ENCODE measurements around the gene ZFAND3.
A peak's percentile ranks its signal among the peaks of the same experiment; 100 is the strongest.

The ZFAND3 gene

DNA sequence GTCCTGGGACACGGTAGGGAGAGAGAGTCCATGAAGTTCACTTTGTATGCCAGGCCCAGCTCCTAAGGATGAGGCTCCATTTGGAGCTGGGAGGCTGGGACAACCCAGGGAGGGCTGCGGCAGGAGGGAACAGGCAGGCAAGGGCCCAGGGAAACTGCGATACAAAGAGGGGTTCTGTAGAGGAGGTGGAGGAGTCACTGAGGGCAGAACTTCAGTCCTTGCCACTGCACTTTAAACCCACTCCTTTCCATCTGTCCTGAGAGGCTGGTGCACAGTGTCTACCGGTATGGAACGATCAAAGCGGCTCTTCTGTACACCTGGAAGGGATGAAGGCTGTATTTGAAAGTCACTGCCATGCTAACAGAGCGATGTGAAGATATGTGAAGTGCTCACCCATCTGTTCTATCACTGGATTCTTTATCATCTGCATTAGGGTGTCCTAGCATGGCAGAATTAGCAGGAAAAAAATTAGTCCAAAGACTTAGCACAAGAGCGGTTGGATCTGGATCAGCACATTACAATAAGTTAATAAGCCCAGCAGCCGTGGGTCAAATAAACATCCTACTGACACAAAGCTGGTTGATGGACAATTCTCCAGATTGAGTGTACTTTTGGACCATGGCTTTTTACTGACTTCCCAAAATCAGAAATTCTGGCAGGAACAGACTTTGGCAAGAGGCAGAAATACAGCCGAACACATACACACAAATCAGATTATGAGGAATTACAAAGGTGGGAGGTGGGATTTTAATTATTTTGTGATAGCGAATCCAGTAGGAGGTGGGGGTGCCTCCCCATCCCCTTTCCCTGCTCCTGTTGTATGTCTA lies 20.9 kb upstream of the ZFAND3 start:
- DNase-seq = no peak

DNA sequence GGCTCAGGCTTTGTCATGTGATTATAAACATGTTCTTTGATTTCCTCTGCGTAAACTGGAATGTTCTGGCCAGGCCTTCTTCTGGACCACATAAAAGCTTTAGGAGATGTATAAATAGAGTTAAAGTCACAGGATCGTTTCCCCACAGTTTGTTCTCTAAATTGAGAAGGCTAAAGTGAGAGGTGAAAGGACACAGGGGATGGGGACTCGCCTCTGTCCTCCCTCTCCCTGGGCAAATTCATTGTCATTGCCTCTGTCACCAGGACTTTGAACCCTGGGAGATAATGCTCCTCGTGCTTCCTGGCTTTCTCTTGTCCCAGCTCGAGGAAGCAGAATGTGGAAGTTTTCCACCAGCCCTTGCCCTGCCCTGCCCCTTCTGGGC lies 20.3 kb upstream of the ZFAND3 start:
- DNase-seq = no peak

- DNase-seq = no peak
Observed at GRCh38 chr6:37800703-37801604, 18.6 kb upstream of the ZFAND3 start.

DNA sequence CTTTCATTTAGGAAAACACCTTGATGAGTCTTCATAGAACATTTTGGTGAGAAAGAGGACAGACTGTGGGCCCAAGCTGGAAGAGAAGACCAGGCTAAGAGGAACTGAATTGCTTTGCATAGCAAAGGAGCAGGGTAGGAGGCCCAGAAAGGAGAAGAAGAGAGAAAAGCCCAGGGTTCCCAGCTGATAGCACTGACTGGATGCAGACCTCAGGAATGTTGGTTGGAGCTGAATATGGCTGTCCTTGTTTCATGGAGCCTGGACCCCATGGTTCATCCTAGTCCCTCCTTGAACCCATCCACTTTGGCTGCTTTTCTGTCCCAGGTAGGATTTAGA lies 18.0 kb upstream of the ZFAND3 start:
- no peak for DNase-seq

GRCh38 chr6:37802810-37803209 lies 16.7 kb upstream of the ZFAND3 start:
- DNase-seq = no peak

- DNase-seq = no peak
Observed at GRCh38 chr6:37804586-37804985, 14.9 kb upstream of the ZFAND3 start.

- no peak for DNase-seq
Observed at GRCh38 chr6:37806213-37806612, 13.3 kb upstream of the ZFAND3 start.

DNA sequence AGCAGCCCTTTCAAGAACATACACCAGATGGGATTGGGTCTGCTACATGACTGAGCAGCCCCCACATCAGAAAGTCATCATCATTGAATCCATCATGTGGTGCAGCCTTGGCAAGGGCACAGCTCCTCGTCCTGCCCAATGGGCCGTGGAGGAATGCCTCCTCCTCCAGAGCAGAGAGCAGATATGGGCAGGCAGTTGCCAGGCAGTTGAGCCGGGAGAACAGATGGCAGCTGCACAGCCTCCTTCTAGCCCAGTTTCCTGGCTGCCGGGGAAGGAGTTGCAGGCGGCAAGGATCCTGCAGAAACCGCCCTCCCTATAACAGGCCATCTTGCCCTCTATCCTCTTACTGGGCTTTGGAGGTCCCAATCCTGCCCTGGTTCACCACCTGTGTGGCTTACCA lies 11.9 kb upstream of the ZFAND3 start:
- DNase-seq = no peak

DNA sequence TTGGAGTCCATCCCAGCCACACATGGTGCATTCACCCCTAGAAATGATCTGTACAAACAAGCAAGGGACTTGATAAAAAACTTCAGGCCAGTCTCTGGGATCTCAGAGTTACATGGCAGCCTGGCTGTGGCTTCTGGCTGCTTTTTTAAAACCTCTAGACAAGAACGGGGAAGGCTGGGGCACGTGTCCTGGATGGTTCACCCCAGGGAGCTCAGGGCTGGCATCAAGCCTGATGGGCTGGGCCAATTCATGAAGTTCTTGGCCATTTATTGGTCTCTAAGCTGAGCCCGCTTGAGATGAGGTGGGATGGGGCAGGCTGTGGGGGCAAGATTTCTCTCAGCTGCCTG lies 10.4 kb upstream of the ZFAND3 start:
- DNase-seq = no peak

GRCh38 chr6:37812841-37813240 lies 6.7 kb upstream of the ZFAND3 start:
- DNase-seq = no peak

DNA sequence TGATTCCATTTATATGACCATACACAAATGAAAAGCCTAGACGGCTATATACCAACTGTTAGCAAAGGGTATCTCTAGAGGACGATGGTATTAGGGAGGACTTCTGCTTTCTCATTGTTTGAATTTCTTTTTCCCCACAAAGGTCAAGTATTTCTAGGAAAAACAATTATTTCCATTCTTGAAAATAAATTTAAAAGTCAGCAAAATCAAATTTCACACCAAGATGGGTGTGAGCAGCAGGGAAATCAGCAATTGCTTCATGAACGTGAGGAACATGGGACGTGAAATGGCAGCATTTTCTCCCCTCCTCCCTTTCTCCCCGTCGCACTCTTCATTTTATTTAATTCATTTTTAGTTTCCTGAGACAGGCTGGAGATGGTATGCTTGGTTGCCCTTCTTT lies 5.2 kb upstream of the ZFAND3 start:
- no peak for DNase-seq

GRCh38 chr6:37816599-37817375 lies 2.7 kb upstream of the ZFAND3 start:
- DNase-seq = no peak

GRCh38 chr6:37818536-37819176 lies 871 bp upstream of the ZFAND3 start:
- peak; percentile 96 to 97 for DNase-seq

- peak; percentile 67 to 73 for DNase-seq
Observed at GRCh38 chr6:37819802-37820717, 533 bp downstream of the ZFAND3 start.

DNA sequence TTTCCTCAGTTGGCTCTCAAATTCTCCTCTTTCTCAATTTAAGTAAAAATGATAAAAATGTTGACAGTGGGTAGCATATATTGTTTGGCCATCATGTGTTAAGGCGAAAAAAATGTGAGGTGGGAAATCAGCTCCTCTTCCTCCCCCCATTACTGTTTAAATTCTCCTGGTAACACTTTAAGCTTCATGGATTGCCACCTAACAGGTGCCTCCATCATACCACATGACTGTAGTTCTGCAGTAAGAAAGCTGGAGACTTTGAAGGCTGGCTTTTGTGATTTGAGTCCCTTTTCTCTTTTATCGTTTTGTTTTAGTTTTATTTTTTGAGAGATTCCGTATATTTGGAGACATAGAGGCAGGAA lies 1.2 kb downstream of the ZFAND3 start:
- peak in 1 of 2 donors; percentile 25 for DNase-seq

- no peak for DNase-seq
Observed at GRCh38 chr6:37821446-37821845, 1.9 kb downstream of the ZFAND3 start.

DNA sequence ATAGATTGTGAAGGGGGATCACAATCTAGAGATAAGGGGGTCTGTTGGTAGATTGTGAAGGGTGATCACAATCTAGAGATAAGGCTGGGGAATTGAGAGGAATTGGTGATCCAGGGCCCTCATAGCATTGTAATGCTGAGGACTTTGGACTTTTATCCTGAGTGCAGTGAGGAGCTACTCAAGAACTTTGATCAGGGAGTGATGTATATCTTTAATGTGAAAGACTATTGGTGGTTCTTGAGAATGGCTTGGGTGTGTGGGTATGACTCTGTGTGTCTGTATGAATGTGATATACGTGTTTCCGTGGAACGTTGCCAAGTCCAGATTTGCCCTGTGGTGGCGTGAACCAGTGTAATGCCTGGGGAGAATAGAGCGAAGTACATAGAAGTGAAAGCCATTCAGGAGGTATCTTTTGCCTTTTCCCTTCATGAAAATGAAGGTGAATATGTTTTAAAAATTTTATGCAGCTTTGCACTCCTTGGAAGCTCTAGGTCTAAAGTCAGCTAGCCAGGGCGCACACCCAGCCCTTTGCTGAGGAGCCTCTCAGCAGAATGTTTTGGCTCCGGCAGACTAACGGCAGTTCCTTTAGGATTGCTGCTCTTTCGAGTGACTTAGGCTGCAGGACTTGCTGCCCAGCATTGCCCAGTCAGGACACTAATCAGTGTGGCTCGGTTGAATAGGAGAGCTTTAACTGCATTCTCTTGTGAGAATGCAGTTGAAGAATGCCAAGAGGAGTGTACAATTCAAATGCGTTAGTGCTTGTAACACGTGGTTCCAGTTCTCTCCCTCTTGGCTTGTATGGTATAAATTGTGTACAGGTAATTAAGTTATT lies 3.5 kb downstream of the ZFAND3 start:
- peak; percentile 22 to 31 for DNase-seq

DNA sequence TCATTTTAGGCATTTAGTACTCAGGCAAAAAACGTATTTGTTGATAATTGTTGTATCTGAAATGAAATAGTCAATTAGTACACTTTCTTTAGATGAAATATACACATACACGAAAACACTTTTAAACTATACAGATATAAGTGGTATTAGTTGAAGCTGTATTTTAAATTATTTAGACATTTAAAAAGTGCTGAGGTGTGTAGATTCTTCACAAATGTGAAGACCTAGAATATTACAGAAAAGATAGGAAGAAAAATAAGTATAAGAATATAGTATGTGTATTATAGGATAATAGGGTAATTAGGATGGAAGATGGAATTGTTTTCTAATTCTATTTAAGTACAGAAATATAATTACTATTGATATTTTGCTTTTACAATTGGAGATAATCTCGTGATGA lies 4.6 kb downstream of the ZFAND3 start:
- DNase-seq = no peak

DNA sequence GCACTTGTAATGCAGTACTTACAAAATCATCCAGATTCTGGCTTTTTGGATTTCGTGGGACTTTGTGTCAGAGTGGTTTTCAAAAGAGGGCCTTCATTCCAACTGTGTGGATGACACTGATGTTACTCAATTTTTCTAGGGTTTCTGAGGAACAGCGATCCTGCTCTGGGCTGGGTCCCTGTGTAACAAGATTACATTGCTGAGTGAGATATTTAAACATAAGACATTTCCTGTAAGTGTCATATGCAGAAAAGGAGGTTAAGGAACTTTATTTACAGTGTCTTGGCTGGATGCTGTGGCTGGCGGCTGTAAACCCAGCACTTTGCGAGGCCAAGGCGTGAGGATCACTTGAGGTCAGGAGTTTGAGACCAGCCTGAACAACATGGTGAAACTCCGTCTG lies 6.7 kb downstream of the ZFAND3 start:
- no peak for DNase-seq

- no peak for DNase-seq
Observed at GRCh38 chr6:37826993-37827392, 7.5 kb downstream of the ZFAND3 start.

Measured in CD4-positive, alpha-beta T cell treated with Interleukin-4 for 1 hour (primary cell).